Measurements from ENCODE around the gene MYL10.

DNA sequence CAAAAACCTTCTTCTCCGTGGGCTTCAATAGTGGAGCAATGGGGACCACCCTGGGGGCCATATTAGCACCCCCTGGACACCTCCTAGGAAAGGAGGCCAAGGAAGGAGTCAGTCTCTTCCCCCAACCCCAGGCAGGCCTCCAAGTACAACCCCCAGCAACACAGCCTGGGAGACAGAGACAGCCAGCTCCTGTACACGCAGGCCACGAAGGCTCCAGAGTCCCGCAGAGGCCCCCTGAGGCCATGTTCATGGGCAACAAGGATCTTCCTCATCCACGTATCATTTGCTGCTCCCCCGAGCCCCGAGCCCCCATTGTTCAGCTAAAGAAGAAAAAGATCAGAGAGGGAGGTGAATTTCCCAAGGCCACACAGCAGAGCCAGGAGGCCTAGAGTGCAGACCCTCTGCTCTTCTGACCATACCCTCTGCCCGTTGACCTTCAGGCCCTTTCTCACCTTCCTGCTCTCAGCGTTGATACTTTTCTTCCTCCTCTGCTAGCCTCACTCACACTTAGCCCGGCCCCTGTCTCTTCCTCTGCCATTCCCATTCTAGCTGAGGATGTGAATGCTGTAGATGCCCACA lies 35.9 kb upstream of the MYL10 start:
- TF ChIP-seq CTCF (IDR thresholded peaks at IDR 0.05 in 2 of 3, conservative IDR thresholded peaks at IDR 0.05 in 1 of 3; ENCODE audit: control insufficient read depth in 2 of 3, extremely low read depth in 1 of 3, insufficient read depth in 1 of 3, low read depth in 3 of 3, low read length in 3 of 3) (no peak), YY1 (IDR thresholded peaks at IDR 0.05; ENCODE audit: low read depth, low read length) (no peak), SREBF2 (IDR thresholded peaks at IDR 0.05; ENCODE audit: low read length) (no peak), NFYB (IDR thresholded peaks at IDR 0.05; ENCODE audit: insufficient read depth, low read depth, low read length) (no peak), MXI1 (IDR thresholded peaks at IDR 0.05; ENCODE audit: low read depth, low read length) (no peak), E2F4 (IDR thresholded peaks at IDR 0.05; ENCODE audit: low read depth, low read length) (no peak), RCOR1 (conservative IDR thresholded peaks at IDR 0.05; ENCODE audit: low read depth, low read length) (no peak), TAF1 (IDR thresholded peaks at IDR 0.05; ENCODE audit: borderline replicate concordance, low read depth, low read length) (no peak), TARDBP (IDR thresholded peaks at IDR 0.05; ENCODE audit: borderline replicate concordance) (no peak), CBX3 (IDR thresholded peaks at IDR 0.05; ENCODE audit: borderline replicate concordance, low read depth) (no peak)
- TF ChIP-seq, protein P1, sequence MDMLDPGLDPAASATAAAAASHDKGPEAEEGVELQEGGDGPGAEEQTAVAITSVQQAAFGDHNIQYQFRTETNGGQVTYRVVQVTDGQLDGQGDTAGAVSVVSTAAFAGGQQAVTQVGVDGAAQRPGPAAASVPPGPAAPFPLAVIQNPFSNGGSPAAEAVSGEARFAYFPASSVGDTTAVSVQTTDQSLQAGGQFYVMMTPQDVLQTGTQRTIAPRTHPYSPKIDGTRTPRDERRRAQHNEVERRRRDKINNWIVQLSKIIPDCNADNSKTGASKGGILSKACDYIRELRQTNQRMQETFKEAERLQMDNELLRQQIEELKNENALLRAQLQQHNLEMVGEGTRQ (IDR thresholded peaks at IDR 0.05; ENCODE audit: borderline replicate concordance, low read depth, low read length), result no peak
